Endothelial cell of umbilical vein (primary cell): ENCODE data around the gene SCAMP2. TPM values are rescaled to one million over a fixed set of nuclear protein-coding genes. Genes with fewer than 3 reads are reported as not detected.

Experiments used
- BruUV-seq: library from RNA; stranded (reverse); fragments of 400-500 nt; replicated peaks from 2 replicates; lab custom pipeline; 2021; lab: Mats Ljungman, UMichigan
- CTCF ChIA-PET: fragments of 300-600, 350-600 bp; sonication (Branson Sonifier 250); formaldehyde crosslinking; loops from one replicate; lab custom pipeline; 2021; ENCODE audit warnings: antibody characterized with exemption, inconsistent platforms; lab: Charles Lee
- POLR2A ChIA-PET: fragments of 300-600, 350-600 bp; sonication (Branson Sonifier 250); formaldehyde crosslinking; loops from one replicate; lab custom pipeline; 2021; ENCODE audit warnings: antibody characterized with exemption, inconsistent platforms; lab: Charles Lee
- DNase-seq: peaks from one replicate; pipeline ENCODE4 v3.0.0-alpha.2; 2011; ENCODE audit warnings: low read depth, low spot score
- FAIRE-seq: peaks from 2 replicates; lab custom pipeline; 2011; peaks lifted over from hg19 to GRCh38; lab: Jason Lieb, UNC
- H2AFZ ChIP-seq: 2 replicates; pipeline ENCODE4 v1.6.0; 2012; ENCODE audit warnings: low read depth, low read length, control low read depth, inconsistent platforms
- H3K27ac ChIP-seq: 2 replicates; pipeline ENCODE4 v1.5.1; 2011; ENCODE audit warnings: low read depth, mild to moderate bottlenecking, control low read depth, low read length, moderate library complexity; ENCODE audit not compliant: insufficient read depth
- H3K27me3 ChIP-seq, 2 experiments: 2 replicates each; pipeline versions ENCODE4 v1.6.0 to v1.6.1; 2011; ENCODE audit warnings: low read length in 2 of 2, mixed read lengths in 1 of 2; ENCODE audit not compliant: control insufficient read depth in 2 of 2, insufficient read depth in 2 of 2
- H3K36me3 ChIP-seq, 2 experiments: 2 replicates in 1 of 2; 3 replicates in 1 of 2; pipeline ENCODE4 v1.5.1; 2011; ENCODE audit warnings: low read length in 2 of 2, mild to moderate bottlenecking in 1 of 2, moderate library complexity in 1 of 2; ENCODE audit not compliant: control insufficient read depth in 2 of 2, insufficient read depth in 2 of 2; ENCODE audit errors: extremely low read depth in 1 of 2
- H3K4me1 ChIP-seq: 3 replicates; pipeline ENCODE4 v1.5.1; 2011; ENCODE audit warnings: mild to moderate bottlenecking, low read length; ENCODE audit not compliant: control insufficient read depth, insufficient read depth; ENCODE audit errors: extremely low read depth
- H3K4me2 ChIP-seq: 2 replicates; pipeline ENCODE4 v1.6.1; 2011; ENCODE audit warnings: low read length, control low read depth, mixed read lengths; ENCODE audit not compliant: insufficient read depth
- H3K4me3 ChIP-seq, 3 experiments: fragments of 200-600 bp in 1 of 3; sonication (generic), shearing (Covaris generic) in 1 of 3; replicated peaks in 1 of 3; 2 replicates each; pipeline ENCODE4 v1.5.1; 2011 to 2016; ENCODE audit warnings: control low read depth in 3 of 3, low read length in 3 of 3, mild to moderate bottlenecking in 2 of 3, inconsistent platforms in 1 of 3, low read depth in 1 of 3, moderate library complexity in 1 of 3; ENCODE audit not compliant: insufficient read depth in 1 of 3
- H3K79me2 ChIP-seq: 2 replicates; pipeline ENCODE4 v1.6.0; 2012; ENCODE audit warnings: low read length, inconsistent platforms; ENCODE audit not compliant: control insufficient read depth, insufficient read depth
- H3K9ac ChIP-seq: replicated peaks from 2 replicates; pipeline ENCODE3; 2011; ENCODE audit warnings: low read length, control low read depth; ENCODE audit not compliant: insufficient read depth; ENCODE audit errors: extremely low read depth
- H3K9me1 ChIP-seq: replicated peaks from 3 replicates; pipeline ENCODE4 v1.6.0; 2011; ENCODE audit warnings: mild to moderate bottlenecking, low read length; ENCODE audit not compliant: control insufficient read depth, insufficient read depth; ENCODE audit errors: extremely low read depth
- H3K9me3 ChIP-seq: replicated peaks from 2 replicates; pipeline ENCODE4 v1.5.1; 2012; ENCODE audit warnings: low read length, inconsistent platforms; ENCODE audit not compliant: control insufficient read depth, insufficient read depth
- H4K20me1 ChIP-seq: replicated peaks from 2 replicates; pipeline ENCODE3; 2011; ENCODE audit warnings: mild to moderate bottlenecking, low read length; ENCODE audit not compliant: control insufficient read depth, insufficient read depth; ENCODE audit errors: extremely low read depth
- EZH2 ChIP-seq: IDR thresholded peaks from 2 replicates; pipeline ENCODE4 v1.6.1; 2012; ENCODE audit warnings: borderline replicate concordance, low read depth, mild to moderate bottlenecking, moderate library complexity, low read length, inconsistent platforms; ENCODE audit not compliant: severe bottlenecking
- FOS ChIP-seq: IDR thresholded peaks from 2 replicates; pipeline ENCODE4 v1.6.1; 2011; ENCODE audit warnings: mild to moderate bottlenecking, low read length, moderate library complexity, borderline replicate concordance; ENCODE audit not compliant: insufficient read depth
- GATA2 ChIP-seq: IDR thresholded peaks from 2 replicates; pipeline ENCODE4 v1.7.0; 2011; ENCODE audit warnings: low read depth, mild to moderate bottlenecking, moderate library complexity, mixed read lengths, low read length; ENCODE audit not compliant: insufficient read length, insufficient read depth
- JUN ChIP-seq: IDR thresholded peaks from 2 replicates; pipeline ENCODE4 v1.6.1; 2011; ENCODE audit warnings: borderline replicate concordance, low read depth; ENCODE audit not compliant: insufficient read length, insufficient read depth
- MAX ChIP-seq: IDR thresholded peaks from 2 replicates; pipeline ENCODE4 v1.6.1; 2011; ENCODE audit not compliant: insufficient read depth, insufficient read length
- MYC ChIP-seq: IDR thresholded peaks from one replicate; pipeline ENCODE4 v1.6.1; 2011; ENCODE audit warnings: mild to moderate bottlenecking, low read depth, low read length
- POLR2A ChIP-seq: IDR thresholded peaks from 2 replicates; pipeline ENCODE4 v1.6.1; 2012; ENCODE audit warnings: low read depth, mild to moderate bottlenecking, control low read depth, low read length
- POLR2AphosphoS5 ChIP-seq: IDR thresholded peaks from 2 replicates; pipeline ENCODE4 v1.6.1; 2012; ENCODE audit warnings: low read depth, mild to moderate bottlenecking, control low read depth, low read length, moderate library complexity; ENCODE audit not compliant: insufficient read depth
- dilution Hi-C: fragments of 300-500 bp; cut with MboI; formaldehyde crosslinking; loops from one replicate; pipeline ENCODE4 v1.15.0; 2019; ENCODE audit warnings: low sequenced_read_pairs; ENCODE audit not compliant: extremely low pct_ligation_motif_present
- intact Hi-C: fragments of 100-400 bp; cut with micrococcal nuclease; formaldehyde crosslinking; loops from one replicate; pipeline ENCODE4 v1.10.0; 2022
- polyA plus RNA-seq, 4 experiments: library from polyadenylated mRNA; depleted of rRNA in 3 of 4; stranded (reverse) in 3 of 4; unstranded in 1 of 4; fragments of >200 nt; gene quantifications; 2 replicates each; pipeline versions ENCODE4 v1.2.1 to v1.2.3, GENCODE V29; 2011 to 2012; ENCODE audit warnings: missing spikeins in 1 of 4
- total RNA-seq: library from RNA; stranded (reverse); gene quantifications from 2 replicates; pipeline ENCODE4 v1.2.3, GENCODE V29; 2021
- TF ChIP-seq, protein P1 (sequence below), 2 donors: IDR thresholded peaks; 1 replicate in 1 of 2; 2 replicates in 1 of 2; pipeline ENCODE4 v1.5.1; 2011; ENCODE audit warnings: low read length in 2 of 2, mild to moderate bottlenecking in 2 of 2, moderate library complexity in 2 of 2, control low read depth in 1 of 2, inconsistent platforms in 1 of 2, low read depth in 1 of 2; ENCODE audit not compliant: insufficient read depth in 1 of 2; ENCODE audit errors: extremely low read depth in 1 of 2

SCAMP2 gene
- total and polyA plus RNA-seq, 2 donors (not counting 3 experiments of a cell fraction or from before 2014, with no cell fraction given), result 67.3 to 256 TPM

DNA sequence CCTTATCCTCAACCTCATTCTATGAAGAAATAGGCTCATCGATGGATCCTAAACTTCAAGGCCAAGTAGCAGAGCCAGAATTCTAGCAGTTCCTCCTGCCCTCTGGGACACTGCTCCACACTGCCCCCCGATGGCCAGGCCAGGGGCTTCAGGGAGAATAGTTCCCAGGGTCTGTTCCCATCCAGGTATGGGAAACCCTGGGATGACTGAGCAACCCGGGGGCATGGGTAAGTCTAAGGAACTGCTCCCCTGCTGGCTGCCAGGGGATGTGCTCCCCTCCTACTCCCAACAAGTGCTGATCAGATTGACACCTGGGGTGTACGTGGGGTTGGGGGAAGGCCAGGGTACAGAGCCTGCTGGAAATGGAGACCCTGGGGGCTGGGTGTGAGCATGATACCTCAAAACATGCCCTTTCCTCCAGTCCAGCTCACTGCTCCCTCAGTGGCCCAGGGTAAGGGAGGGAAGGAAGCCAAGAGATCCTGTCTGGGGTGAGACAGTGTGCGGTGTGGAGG, 37.8 kb downstream of the SCAMP2 start:
- Histone ChIP-seq H3K79me2 (no peaks in the 10 kb centered on the region), H3K4me1 (no peaks in the 10 kb centered on the region), H3K9me3 (no peaks in the 10 kb centered on the region), H3K27ac (no peak overlapping the region), H3K36me3 (peaks cover 0 to 6% of the 10 kb centered on the region in 2 experiments), H3K9me1 (no peaks in the 10 kb centered on the region), H4K20me1 (no peaks in the 10 kb centered on the region), H3K9ac (no peak overlapping the region), H3K4me2 (no peak overlapping the region), H3K4me3 (no peak overlapping the region), H2AFZ (no peak overlapping the region), H3K27me3 (no peaks in the 10 kb centered on the region)
- intact Hi-C loops (loop anchor here (1.0 to 2.0 kb wide), 2 partner anchors 35 to 64 kb away; no protein-coding TSS in a partner anchor), dilution Hi-C loops (no loop called here)
- POLR2A ChIA-PET, result no interaction called here
- DNase-seq (peak; percentile 51), FAIRE-seq (peak; percentile 77)
- CTCF ChIA-PET, result interaction anchor here (0.5 to 2.2 kb wide), 12 partner anchors 9 to 88 kb away, joined by 3 to 28 read pairs (median 6); partner anchors contain the start of genes CPLX3 and CSK
- no TSS peak for BruUV-seq
- no peak for TF ChIP-seq JUN
- no peak for TF ChIP-seq EZH2
- no peak for TF ChIP-seq GATA2
- no peak for TF ChIP-seq MAX
- TF ChIP-seq MYC, result no peak
- TF ChIP-seq POLR2A, result no peak
- no peak for TF ChIP-seq POLR2AphosphoS5
- no peak for TF ChIP-seq FOS
- TF ChIP-seq, protein P1, sequence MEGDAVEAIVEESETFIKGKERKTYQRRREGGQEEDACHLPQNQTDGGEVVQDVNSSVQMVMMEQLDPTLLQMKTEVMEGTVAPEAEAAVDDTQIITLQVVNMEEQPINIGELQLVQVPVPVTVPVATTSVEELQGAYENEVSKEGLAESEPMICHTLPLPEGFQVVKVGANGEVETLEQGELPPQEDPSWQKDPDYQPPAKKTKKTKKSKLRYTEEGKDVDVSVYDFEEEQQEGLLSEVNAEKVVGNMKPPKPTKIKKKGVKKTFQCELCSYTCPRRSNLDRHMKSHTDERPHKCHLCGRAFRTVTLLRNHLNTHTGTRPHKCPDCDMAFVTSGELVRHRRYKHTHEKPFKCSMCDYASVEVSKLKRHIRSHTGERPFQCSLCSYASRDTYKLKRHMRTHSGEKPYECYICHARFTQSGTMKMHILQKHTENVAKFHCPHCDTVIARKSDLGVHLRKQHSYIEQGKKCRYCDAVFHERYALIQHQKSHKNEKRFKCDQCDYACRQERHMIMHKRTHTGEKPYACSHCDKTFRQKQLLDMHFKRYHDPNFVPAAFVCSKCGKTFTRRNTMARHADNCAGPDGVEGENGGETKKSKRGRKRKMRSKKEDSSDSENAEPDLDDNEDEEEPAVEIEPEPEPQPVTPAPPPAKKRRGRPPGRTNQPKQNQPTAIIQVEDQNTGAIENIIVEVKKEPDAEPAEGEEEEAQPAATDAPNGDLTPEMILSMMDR (IDR thresholded peaks at IDR 0.05; ENCODE audit: extremely low read depth in 1 of 2, insufficient read depth in 1 of 2, low read depth in 1 of 2, low read length in 2 of 2), result peak; percentile 86 to 87
